Panc1 (cell line): ENCODE results near the gene FSTL4.

Source experiments
- CTCF ChIP-seq: fragments of 450-650 bp; IDR thresholded peaks from 2 replicates; pipeline ENCODE4 v1.5.1; 2017; ENCODE audit warnings: mild to moderate bottlenecking
- SIN3A ChIP-seq: IDR thresholded peaks from 2 replicates; pipeline ENCODE4 v1.6.1; 2012; ENCODE audit warnings: low read depth, mild to moderate bottlenecking, low read length, moderate library complexity, borderline replicate concordance; ENCODE audit not compliant: insufficient read depth

GRCh38 chr5:133250527-133250926 lies 361.8 kb downstream of the FSTL4 start:
- no peak for TF ChIP-seq CTCF
- no peak for TF ChIP-seq SIN3A
